Occipital lobe (tissue), 2 donors: ENCODE data around the gene GSTM1. TPM values are rescaled to one million over a fixed set of nuclear protein-coding genes. Genes with fewer than 3 reads are reported as not detected.

Experiments used
- DNase-seq: peaks from one replicate; lab custom pipeline; 2025; lab: John Stamatoyannopoulos, UW
- total RNA-seq: library from RNA; depleted of rRNA; stranded (reverse); fragments of >200 nt; gene quantifications from one replicate; pipeline ENCODE4 v1.2.3, GENCODE V29; 2014

GSTM1 gene
- not detected for total RNA-seq

DNA sequence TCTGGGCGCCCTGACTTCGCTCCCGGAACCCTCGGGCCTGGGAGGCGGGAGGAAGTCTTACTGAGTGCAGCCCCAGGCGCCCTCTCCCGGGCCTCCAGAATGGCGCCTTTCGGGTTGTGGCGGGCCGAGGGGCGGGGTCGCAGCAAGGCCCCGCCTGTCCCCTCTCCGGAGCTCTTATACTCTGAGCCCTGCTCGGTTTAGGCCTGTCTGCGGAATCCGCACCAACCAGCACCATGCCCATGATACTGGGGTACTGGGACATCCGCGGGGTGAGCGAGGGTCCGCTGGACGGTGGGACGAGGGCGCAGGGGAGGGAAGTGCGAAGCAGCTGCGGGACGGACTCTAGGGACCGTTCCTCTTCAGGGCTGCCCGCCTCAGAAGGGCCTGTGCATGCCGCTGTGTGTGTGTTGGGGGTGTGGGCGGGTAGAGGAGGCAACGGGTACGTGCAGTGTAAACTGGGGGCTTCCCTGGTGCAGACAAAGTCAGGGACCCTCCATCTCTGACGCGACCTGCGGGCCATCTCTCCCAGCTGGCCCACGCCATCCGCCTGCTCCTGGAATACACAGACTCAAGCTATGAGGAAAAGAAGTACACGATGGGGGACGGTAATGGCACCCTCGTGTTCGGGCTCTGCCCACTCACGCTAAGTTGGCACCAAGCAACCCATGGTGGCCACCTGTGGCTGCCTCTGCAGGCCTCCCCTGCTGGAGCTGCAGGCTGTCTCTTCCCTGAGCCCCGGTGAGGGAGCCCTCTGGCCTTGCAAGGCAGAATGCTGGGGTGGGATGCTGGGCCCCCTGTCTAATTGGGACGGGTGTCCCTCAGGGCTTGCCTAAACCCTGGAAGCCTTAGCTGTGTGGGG, at the start of gene GSTM1:
Gene GSTM1 (plus strand): TSS at position 177 of the 859 bp plus-strand sequence. CDS start 57 bp downstream, at position 234.
- DNase-seq = no peak

DNA sequence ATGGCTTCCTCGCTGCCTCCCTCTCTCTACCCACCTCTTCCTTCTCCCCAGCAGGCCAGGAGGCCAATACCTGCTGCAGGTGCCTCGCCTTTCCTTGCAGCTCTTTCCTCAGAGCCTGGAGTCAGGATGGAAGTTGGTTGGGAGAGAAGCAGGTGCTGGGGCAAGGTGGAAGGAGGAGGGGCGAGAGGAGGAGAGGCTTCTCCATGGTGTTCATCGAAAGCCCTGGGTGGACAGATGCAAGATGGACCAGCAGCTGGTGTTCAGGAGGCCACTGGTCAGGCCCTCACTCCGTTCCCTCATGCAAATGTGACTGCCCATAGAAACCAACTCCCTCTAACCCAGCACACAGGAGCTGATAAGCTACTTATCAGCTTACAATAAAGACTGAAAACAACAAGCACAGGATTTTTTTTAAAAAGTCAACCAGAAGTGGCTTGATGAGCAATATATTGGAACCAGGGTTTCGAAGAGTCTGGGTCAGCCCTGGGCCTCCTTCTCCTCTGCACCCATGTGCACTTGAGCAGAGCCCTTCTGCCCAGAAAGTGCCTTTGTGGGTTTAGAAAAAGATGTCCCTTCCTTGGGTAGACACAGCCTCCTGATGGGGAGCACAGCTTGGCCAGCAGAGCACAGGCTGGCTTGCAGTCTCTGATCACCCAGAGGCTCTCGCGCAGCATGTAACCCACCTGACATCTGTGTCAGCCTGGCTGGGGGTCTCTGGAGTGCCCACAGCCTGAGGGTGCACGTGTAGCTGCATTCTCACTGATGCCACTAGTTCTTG, 48.4 kb upstream of the GSTM1 start:
- no peak for DNase-seq

DNA sequence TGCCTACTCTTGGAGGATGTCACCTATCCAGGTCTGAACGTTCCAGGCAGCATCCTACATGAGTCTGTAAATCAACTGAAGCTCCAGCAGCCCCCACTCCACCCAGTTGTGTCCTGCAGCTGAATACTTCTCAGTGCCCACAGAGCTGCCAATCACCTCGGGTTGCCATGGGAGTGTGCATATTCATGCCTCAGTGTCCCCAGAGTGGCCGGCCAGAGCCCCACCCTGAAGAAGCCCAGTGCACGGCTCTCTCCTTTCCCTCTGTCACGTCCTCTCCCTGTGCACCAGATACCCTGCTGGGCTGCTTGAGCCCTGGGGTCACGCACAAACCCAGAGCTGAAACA, 47.8 kb upstream of the GSTM1 start:
- no peak for DNase-seq

DNA sequence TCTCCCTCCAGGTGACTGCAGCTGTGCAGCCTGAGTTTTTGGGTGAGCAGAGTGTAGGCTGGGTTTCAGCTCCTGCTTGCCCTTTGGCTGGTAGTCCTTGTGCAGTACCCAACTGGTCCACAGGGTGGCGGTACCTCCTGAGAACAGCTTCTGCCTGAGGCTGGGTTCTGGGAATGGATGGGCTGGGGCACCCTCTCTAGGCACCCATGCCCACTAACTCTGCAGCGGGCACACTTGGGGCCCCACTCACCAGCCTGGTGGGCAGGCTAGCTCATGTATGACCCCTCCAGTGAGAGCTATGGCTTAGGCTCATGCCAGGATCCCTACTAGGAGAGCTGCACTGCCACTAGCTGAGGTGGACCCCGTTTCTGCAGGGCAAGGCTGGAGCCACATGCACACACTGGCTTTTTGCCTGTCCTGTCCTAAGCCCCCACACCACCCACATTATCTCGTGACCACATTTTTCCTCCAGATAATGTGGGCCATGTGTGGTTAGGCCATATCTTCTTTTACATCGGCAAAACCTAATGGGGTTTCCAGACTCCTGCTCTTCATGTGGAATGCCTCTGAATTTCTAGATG, 47.2 kb upstream of the GSTM1 start:
- DNase-seq = peak; percentile 49

DNA sequence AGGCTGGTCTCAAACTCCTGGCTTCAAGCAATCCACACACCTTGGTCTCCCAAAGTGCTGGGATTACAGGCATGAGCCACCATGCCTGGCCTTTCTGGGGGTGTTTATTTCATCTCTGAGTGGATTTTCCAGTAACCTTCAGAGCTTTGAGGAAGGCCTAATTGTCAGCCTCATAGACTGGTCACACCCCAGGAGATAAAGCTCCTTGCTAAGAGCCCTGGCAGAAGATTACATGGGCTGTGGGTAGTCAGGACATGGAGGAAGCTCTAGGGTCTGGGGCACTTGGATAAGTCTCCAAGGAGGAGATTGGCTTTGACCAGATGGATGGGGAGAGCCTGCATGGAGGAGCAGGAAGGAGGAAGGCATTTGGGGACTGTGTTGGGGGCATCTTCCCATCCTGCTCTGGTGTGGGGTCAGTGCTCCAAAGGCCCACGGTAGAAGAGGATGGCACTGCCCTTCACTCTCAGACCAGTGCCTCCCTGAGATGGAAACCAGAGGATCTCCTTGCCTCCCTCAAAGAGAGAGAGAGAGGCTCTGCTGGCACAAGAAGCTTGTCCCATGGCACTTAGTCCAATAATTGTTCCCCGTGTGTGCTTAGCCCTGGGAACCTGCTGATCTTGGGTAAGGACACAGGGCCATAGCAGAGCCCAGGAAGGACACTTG, 46.4 kb upstream of the GSTM1 start:
- no peak for DNase-seq

DNA sequence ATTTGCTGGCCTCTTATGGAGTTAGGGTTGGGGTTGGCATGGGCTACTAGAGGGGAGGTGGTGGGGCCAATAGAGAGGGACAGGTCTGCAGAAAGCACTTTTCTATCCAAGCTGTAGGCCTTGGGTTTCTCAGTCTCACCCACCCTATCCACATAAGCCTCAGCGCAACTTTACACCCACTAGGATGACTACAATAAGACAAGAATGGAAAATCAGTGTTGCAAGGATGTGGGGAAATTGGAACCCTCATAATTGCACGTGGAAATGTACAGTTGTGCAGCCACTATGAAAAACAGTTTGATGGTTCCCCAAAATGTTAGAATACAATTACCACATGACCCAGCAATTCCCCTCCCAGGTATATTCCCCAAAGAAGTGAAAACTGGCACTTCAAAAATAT, 45.8 kb upstream of the GSTM1 start:
- no peak for DNase-seq

DNA sequence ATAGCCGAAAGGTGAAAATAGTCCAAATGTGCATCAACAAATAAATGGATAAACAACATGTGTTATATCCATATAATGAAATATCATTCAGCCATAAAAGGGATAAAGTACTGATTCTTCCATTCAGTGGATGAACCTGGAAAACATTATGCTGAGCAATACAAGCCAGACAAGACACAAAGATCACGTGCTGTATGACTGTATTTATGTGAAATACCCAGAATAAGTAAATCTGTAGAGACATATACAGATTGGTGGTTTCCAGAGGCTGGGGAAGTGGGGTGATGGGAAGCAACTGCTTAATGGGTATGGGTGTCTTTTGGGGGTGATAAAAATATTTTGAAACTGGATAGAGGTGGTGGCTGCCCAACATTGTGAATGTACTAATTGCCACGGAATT, 45.0 kb upstream of the GSTM1 start:
- DNase-seq = no peak

DNA sequence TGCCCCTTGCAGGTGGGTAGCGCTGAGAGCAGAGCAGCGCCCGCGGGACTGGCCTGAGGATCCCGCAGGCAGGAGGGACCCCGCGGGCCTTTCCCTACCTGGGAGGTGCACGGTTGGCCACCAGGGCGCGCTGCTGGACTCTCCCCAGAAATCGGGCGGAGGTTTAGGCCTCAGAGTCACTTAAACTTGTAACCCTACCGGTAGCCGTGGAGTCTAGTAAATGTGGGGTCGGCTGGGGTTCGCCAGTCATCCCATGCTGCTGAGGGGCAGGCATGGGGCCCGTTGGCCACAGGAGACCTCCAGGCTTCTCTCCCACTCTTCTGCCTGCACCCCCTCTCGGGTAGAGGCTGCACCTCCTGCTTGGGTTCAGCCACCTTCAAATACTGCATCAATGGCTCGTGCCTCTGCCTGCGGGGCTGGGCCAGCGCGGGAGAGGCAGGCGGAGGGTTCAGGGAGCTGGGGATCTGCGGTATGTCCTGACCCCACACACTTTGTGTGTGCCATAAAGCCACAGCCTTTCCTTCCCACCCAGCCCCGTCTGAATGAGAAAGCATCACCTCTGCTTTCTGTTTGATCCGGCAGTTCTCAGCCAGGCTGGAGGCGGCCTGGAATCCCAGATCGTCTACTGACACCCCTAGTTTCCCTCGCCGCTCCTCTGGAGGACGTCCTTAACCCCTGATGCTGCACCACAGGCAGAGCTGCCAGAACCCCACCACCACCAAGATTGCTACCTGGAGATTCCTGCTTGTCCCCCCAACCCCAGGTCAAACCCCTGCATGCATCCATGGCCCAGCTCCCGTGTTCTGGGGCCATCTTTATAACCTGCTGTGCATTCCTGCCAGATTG, 44.0 kb upstream of the GSTM1 start:
- DNase-seq = no peak

DNA sequence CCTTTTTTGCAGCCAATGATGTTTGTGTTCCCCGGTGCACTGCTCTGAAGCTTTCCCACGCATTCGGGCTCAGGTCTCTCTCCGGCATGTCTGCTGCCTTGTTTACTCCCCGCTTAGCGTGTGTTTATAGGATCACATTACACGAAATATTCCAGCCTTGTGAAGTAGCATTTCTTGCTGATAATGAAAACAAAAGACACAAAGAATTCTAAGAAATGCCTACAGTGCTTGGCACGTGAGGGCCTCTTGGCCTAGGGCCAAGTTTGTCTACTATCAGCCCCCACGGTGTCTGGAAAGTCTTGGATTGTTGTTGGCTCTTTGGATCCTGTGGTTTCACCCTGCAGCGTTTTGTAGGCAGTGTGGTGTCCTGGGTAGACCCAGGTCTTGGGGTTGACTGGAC, 42.9 kb upstream of the GSTM1 start:
- no peak for DNase-seq

DNA sequence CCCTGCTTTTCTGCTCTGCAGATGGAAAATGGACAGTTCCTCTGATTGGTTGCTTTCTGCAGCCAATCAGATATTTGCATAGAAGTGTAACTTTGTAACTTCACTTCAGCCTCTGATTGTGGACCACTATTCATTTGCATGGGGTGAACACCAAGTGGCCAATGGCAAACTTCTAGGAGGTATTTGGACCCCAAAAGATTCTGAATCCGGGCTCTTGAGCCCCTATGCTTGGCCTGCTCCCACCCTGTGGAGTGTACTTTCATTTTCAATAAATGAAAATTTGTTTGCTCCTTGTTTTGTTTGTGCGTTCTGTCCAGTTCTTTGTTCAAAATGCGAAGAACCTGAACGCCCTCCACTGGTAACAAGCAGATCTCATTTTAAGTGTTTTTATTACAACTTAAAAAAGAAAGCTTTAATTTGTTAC, 38.1 kb upstream of the GSTM1 start:
- no peak for DNase-seq

DNA sequence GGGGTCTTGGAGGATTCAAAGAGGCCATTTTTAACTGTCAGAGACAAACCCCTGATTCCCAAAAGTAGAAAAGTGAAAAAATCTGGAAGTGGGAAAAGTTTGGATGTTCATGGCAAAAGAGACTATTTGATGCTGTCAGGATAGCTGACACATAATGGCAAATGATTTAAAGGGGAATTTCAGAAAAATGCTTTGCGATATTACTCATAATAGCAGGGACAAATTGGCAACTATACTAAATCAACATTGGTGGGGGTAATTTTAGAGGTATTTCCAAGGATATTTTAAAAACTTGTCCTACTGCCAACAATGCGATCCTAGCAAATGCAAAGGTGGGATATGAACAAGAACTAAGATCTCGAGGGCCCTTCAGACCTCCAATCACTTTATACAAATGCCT, 37.0 kb upstream of the GSTM1 start:
- no peak for DNase-seq

DNA sequence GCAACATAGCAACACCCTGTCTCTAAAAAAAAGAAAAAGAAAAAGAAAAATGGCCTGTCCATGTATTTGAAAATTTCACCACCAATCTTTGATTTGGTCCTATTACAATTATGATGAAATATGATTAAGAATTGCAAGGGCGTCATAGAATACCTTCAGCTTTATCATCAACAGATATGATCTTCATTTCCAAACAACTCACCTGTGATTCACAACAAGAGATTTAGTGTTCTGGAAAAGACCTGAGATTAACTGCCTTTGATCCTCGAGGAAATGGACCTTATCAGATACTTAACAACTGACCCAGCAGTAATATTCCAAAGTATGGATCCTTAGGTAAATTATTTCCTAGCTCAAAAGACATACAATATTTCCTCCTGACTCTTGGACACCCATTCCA, 35.2 kb upstream of the GSTM1 start:
- no peak for DNase-seq

DNA sequence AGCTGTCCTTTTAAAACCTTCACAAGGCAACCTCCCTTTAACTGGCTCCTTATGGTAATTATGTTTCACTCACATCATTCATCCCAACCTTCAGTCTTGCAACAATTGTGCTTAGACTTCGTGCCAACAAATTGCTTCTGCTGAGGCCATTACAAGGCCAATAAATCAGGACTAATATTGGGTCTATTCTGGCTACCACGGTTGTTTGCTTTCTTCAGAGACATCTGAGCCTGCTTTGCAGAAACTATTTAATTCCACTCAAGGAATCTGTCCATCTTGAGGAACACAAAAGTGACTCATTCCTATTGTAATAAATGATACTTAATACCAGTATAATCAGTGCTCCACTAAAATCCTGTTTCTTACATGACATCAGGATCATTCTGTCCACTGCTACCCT, 34.3 kb upstream of the GSTM1 start:
- DNase-seq = no peak

DNA sequence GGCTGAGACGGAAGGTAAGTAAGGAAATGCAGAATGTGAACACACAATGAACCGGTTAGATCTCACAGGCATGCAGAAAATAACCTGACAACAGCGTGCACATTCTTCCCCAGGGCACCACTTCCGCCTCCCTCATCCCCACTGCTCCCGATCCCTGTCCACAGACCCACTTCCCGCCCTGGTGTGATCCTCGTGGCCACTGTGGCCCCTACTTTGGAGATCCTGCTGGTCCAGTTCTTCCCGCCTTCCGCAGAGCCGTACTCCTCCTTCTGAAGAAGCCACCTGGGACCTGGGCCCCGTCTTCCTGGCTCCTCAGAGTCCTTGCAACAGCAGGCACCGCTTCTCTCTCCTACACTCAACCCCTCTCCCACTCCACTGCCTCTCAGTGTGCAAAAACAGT, 33.1 kb upstream of the GSTM1 start:
- no peak for DNase-seq

DNA sequence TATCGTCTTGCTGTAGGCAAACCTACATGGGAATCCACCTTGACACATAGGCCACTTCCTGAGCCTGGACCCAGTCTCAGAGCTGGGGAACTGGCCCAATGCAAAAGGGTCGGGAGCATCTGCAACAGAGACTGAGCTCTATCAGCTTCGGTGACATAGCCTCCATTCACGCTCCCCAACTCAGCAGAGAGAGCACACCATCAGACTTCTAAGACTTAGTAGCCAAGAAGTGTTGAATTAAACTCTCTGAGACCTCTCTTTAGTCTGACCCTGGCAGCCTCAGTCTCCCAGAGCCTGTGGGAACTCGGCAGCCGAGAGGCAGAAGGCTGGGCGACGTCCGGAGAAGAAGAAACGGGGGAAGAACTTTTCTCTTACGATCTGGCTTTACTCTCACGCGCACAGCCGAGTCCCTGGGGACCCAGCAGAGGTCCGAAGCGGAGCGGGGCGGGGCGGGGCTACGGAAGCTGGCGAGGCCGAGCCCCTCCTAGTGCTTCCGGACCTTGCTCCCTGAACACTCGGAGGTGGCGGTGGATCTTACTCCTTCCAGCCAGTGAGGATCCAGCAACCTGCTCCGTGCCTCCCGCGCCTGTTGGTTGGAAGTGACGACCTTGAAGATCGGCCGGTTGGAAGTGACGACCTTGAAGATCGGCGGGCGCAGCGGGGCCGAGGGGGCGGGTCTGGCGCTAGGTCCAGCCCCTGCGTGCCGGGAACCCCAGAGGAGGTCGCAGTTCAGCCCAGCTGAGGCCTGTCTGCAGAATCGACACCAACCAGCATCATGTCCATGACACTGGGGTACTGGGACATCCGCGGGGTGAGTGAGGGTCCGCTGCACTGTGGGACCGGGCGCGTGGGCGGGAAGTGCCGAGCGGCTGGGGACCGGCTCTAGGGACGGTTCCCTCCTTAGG, 31.8 kb upstream of the GSTM1 start, which contains the start of gene GSTM4:
Gene GSTM4 (plus strand): TSS at position 485 of the 905 bp plus-strand sequence. CDS start 291 bp downstream, at position 776.
- peak; percentile 77 for DNase-seq

DNA sequence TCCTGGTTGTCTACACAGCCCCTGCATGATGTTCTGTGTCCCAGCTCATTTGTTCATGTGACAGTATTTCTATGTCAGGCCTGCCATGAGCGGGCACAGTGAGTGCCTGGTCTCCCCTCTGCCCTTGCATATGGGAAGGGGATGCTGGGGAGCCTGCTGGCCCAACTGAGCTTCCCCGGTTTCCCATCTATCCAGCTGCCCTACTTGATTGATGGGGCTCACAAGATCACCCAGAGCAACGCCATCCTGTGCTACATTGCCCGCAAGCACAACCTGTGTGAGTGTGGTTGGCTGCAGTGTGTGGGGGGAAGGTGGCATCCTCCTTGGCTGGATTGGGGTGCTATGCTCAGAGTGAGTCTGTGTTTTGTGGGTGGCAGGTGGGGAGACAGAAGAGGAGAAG, 30.2 kb upstream of the GSTM1 start:
- DNase-seq = no peak

DNA sequence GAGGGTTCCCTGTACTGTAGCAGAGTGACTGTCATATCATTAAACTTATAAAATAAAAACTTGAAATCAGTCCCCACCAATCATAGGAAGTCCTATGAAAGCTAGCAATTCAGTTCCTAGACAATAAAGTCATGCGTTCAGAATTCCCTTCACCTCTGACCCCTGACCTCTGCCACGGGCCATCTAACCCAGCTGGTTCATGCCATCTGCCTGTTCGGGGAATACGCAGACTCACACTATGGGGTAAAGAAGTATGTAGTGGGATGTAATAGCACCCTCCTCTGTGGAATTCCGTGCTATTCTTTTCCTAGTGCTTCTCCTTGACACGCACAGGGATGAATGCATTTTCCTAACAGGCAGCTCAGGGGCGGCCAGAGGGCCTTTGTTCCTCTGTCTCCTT, 29.6 kb upstream of the GSTM1 start:
- DNase-seq = no peak

DNA sequence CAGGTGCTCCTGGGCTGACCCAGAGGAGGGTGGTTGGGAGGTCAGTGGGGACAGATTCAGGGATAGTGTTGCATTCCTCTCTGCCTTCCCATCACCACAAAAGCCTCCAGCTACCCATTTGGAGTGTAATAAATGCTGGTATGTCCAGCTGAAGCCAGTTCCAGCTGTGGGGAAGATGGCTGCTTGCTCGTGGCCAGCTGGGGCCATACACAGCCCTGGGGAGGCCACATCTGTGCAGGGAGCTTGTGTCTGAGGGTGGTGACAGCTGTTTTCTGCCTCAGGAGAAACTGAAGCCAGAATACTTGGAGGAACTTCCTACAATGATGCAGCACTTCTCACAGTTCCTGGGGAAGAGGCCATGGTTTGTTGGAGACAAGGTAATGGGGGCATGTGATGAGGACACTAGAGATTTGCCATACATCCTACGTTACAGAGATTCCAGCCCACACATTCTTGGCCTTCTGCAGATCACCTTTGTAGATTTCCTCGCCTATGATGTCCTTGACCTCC, 29.0 kb upstream of the GSTM1 start:
- no peak for DNase-seq

DNA sequence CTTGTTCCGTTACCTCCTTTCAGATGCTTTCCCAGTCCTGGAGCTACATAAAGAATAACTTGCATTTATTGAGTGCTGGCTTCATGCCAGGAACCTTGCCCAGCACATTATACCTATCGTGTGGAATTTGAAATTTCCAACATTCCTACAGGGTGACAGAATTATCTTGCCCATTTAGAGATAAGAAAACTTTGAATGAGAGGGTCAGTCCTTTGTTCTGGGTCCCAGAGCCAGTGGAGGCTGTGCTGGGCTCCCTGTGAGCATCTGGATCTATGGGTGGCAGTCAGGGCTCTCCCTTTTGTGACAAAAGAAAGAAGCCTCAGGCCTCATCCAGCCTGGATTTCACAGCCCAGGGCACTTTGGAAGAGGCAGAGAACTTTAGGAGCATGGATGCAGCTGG, 28.5 kb upstream of the GSTM1 start:
- no peak for DNase-seq
